ENCODE results near the gene SFXN1. TPM values are rescaled to one million over a fixed set of nuclear protein-coding genes. Genes with fewer than 3 reads are reported as not detected.
A peak's percentile ranks its signal among the peaks of the same experiment; 100 is the strongest.
"Not testable (repeated sequence)": the region's sequence is repeated elsewhere in the genome, so short reads cannot be mapped to it uniquely, and the experiment has no call there.

The SFXN1 gene, protein sequence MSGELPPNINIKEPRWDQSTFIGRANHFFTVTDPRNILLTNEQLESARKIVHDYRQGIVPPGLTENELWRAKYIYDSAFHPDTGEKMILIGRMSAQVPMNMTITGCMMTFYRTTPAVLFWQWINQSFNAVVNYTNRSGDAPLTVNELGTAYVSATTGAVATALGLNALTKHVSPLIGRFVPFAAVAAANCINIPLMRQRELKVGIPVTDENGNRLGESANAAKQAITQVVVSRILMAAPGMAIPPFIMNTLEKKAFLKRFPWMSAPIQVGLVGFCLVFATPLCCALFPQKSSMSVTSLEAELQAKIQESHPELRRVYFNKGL
- 181 and 187 TPM in 2 replicates for total RNA-seq (2014; rRNA removed; shearing (Covaris generic))

DNA sequence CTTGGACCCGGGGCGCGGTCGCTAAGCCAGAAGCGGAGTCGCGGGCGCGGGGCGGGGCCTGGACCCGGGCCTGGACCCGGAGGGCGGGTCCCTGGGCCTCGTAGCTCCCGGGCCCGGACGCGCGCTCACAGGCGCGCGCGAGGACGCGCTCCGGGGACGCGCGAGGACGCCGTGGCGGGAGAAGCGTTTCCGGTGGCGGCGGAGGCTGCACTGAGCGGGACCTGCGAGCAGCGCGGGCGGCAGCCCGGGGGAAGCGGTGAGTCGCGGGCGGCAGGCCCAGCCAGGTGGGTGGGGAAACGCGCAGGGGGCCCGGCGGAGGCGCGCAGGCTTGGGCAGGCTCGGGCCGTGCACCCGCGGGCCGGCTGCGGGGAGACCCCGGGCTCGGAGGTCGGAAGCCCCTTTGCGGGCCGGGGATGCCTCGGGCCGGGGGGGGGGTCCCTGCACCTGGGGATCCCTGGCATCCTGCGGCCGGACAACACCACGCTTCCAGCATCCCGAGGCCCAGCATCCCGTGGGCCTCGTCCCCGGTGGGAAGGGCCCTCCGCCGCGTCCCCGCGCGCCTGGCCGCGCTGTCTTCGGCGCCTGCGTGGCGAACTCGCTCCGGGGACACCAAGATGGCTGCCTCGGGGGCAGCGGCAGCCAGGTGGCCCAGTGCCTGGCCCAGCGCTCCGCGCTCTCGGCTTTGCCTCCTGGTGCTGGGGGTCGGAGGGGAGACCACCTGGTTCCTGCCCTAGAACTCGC is at the start of gene SFXN1:
Gene SFXN1, plus strand, starts transcription at position 177 of the 741 bp plus-strand sequence. CDS start 13,544 bp downstream, outside the sequence.
- no peaks in the 10 kb centered on the region for H3K9me3 ChIP-seq (replicated peaks)
- DNase-seq: peak; percentile 77 to 86
- H3K27me3 ChIP-seq: no peaks in the 10 kb centered on the region
- H3K36me3 ChIP-seq: peaks cover 33% of the 10 kb centered on the region
- H3K27ac ChIP-seq: peak within 1 kb of the TSS; percentile 76
- H3K4me3 ChIP-seq: peak within 1 kb of the TSS; percentile 86
- H3K4me1 ChIP-seq: peaks cover 5% of the 10 kb centered on the region; the same call in 1 of the 2 replicates

DNA sequence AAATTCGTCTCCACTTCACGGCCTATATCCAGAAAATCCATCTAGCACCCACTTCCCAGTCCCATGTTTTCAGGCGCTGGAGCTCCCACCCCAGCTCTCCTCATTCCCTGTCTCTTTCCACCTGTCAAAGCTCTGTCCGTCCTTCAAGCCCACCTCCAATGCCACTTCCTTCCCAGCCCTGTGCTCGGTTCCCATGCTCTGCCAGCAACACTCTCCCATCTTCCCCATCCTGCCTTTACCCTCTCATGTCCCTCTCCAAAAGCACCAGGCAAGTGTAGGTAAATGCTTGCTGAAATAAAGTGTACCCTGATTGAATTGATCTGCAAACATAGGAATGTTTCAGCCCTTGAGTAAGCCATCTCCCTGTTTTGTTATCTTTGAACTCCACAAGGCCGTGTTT is 43.6 kb upstream of the SFXN1 start:
- H3K4me3 ChIP-seq: no peak overlapping the region
- no peaks in the 10 kb centered on the region for H3K36me3 ChIP-seq
- H3K27me3 ChIP-seq: no peaks in the 10 kb centered on the region
- DNase-seq: no peak
- H3K4me1 ChIP-seq: 0 out of 2 replicates have a peak, but pooled peaks cover 4% of the 10 kb centered on the region
- H3K27ac ChIP-seq: no peak overlapping the region
- no peaks in the 10 kb centered on the region for H3K9me3 ChIP-seq (replicated peaks)

DNA sequence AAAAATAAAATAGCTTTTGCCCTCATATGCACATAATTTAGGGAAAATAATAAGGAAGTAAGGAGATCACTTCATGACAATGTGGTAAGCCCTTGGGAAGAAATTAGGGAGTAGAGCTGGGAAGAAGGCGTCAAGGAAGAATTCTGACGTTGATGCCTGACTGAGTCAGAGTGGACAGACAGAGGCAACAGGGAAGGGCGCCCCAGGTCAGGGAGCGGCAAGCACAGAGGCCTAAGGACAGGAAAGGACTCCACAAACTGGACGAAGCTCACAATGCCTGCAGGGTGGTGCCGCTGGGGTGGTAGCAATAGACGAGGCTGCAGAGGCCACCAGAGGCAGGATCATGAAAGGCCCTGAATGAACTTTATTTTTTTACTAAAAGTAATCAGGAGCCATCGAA is 42.0 kb upstream of the SFXN1 start:
- no peak overlapping the region for H3K27ac ChIP-seq
- no peaks in the 10 kb centered on the region for H3K36me3 ChIP-seq
- H3K4me3 ChIP-seq: no peak overlapping the region
- no peaks in the 10 kb centered on the region for H3K27me3 ChIP-seq
- no peak for DNase-seq
- H3K9me3 ChIP-seq (replicated peaks): no peaks in the 10 kb centered on the region
- H3K4me1 ChIP-seq: 0 out of 2 replicates have a peak, but pooled peaks cover 4% of the 10 kb centered on the region

DNA sequence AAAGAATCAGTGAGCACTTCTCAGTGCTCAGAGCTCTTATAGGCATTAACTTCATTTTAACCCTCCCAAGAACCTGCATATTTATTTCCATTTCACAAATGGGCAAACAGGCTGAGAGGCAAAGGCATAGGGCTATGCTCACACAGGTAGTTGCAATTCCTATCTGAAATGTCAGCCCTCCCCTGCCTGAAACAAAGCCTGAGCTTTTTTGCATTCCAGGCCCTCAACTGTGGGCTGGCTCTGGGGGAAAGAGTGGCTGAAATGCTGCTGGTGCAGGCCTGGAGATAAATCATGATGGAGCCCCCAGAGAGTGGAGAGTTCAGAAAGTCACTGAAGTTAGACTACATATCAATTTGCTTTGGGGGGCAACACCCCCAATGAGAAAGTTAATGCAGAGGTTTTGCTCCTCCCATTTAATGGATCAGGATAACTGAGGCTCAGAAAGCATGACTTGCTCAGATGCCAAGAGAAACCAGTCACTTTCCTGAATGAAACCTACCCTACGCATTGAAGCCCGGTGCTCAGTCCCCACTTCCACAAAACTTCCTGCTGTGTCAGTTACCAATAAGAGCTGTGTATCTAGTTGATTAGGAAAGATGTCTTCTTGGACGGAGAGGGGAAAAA is 40.0 kb upstream of the SFXN1 start:
- H3K27me3 ChIP-seq: no peaks in the 10 kb centered on the region
- H3K27ac ChIP-seq: no peak overlapping the region
- no peak for DNase-seq
- H3K4me3 ChIP-seq: no peak overlapping the region
- no peaks in the 10 kb centered on the region for H3K9me3 ChIP-seq (replicated peaks)
- 0 out of 2 replicates have a peak, but pooled peaks cover 4% of the 10 kb centered on the region for H3K4me1 ChIP-seq
- no peaks in the 10 kb centered on the region for H3K36me3 ChIP-seq

DNA sequence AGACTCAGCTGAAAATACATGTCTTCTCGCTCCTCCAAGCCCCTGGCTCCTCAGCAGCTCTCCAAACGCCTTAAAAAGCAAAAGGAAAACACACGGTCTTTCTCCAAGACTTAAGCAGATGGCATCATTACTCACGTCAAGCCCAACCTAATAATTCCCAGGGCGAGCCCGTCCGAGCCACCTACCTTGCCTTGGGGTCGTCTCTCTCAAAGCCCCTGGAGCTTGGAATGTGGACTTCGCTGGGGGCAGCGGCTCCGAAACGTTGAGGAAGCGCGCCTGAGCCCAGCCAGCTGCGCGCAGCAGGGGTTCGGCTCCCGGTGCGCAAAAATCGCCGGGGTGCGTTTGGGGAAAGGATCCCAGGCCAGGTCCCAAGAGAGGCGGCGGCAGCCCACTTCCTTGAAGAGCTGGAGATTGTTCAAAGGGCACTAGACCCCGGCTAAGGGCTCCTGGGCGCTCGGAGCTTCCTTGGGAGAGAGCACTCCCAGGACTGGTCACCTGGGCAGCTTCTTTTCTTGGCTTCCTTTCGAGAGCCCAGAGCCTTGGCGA is 34.8 kb upstream of the SFXN1 start:
- Histone ChIP-seq H3K27ac (no peak overlapping the region), H3K4me3 (no peak overlapping the region), H3K4me1 (peaks cover 21% of the 10 kb centered on the region), H3K9me3 (replicated peaks) (no peaks in the 10 kb centered on the region), H3K27me3 (no peaks in the 10 kb centered on the region), H3K36me3 (no peaks in the 10 kb centered on the region)
- no peak for DNase-seq

DNA sequence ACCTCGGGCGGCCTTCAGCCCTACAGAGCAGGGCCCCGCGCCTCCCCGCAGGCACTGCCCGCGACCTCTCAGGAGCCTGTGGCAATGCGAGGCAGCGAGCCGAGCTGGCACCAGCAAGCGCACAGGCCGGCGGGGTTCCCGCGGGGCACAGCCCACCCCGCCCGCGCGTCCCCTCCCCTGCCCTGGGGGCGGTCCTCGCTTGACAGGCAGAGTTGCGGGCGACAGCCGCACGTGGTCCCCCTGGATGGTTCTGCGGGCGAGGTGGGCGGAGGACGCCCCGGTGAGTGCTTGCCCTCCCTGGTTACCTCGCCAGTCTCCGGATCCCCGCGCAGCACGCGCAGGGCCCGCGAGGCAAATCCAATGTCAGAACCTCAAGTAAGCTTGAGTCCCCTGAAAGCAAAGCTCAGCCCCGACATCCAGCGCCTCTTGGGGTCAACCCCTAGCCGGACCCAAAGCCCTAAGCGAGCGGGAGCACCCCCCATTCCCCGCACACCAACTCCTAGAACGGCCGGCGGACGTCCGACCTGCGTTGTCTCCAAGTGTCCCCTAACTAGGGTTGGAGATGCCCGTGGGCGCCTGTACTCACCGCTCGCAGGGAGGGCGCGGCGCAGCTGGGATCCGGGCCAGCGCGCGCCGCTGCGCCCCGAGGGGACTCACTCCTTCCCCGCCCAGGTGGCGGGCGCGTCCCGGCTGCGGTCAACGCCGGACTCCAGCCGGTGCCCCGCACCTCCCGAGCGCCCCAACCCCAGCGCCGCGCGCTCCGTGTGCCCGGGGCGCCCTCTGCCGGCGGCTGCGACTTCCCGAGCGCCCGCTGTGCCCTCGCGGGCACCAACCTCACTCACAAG is 34.1 kb upstream of the SFXN1 start, which contains the start of gene DRD1:
Gene DRD1, minus strand, starts transcription at position 123 of the 845 bp plus-strand sequence. CDS start 1,083 bp downstream, outside the sequence.
- Histone ChIP-seq H3K4me3 (no peak within 1 kb of the TSS), H3K4me1 (peaks cover 23% of the 10 kb centered on the region), H3K9me3 (replicated peaks) (no peaks in the 10 kb centered on the region), H3K27ac (no peak within 1 kb of the TSS), H3K36me3 (no peaks in the 10 kb centered on the region), H3K27me3 (no peaks in the 10 kb centered on the region)
- DNase-seq: no peak

DNA sequence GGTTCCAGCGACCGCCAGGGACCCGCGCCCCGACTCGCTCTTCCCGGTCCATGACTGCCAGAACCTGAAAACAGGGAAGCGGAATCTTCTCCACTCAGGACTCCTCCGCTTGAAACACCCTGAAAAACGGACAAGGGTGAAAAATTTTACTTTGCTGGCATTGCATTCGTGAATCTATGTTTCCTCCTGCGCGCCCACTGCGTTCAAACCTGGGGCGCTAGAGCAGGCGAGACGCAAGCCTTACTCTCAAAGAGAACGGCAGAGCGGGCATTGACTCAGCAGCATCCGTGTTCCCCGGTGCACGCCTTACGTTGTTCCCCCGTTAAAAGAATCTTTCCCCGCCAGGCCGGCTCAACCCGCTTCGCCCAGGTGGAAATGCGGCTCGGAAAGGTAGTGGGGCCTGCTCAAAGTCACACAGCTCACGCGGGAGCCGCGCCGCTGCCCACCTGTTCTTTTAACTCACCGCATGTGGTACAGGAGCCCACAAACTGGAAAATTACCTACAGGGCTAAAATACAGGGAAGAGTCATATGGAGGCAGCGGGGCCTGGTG is 33.4 kb upstream of the SFXN1 start:
- no peak overlapping the region for H3K4me3 ChIP-seq
- H3K27ac ChIP-seq: no peak overlapping the region
- H3K4me1 ChIP-seq: peaks cover 23% of the 10 kb centered on the region
- no peak for DNase-seq
- H3K27me3 ChIP-seq: no peaks in the 10 kb centered on the region
- no peaks in the 10 kb centered on the region for H3K36me3 ChIP-seq
- no peaks in the 10 kb centered on the region for H3K9me3 ChIP-seq (replicated peaks)

DNA sequence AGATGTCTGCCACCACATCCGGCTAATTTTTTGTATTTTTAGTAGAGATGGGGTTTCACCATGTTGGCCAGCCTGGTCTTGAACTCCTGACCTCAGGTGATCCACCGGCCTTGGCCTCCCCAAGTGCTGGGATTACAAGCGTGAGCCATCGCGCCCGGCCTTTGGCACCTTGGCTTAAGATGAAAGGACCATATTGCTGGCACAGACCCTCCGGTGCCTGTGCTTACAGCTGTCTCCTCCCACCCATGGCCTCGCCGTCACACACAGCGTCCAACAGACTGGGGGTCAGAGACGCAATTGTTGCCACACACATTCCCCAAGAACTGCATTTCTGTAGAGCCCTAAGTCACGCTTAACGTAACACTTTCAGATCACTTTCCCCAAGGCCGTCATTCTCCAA is 32.0 kb upstream of the SFXN1 start:
- peaks cover 23% of the 10 kb centered on the region for H3K4me1 ChIP-seq
- not testable (repeated sequence) for H3K4me3 ChIP-seq; H3K27me3 ChIP-seq; H3K36me3 ChIP-seq; H3K9me3 ChIP-seq (replicated peaks); H3K27ac ChIP-seq; DNase-seq

DNA sequence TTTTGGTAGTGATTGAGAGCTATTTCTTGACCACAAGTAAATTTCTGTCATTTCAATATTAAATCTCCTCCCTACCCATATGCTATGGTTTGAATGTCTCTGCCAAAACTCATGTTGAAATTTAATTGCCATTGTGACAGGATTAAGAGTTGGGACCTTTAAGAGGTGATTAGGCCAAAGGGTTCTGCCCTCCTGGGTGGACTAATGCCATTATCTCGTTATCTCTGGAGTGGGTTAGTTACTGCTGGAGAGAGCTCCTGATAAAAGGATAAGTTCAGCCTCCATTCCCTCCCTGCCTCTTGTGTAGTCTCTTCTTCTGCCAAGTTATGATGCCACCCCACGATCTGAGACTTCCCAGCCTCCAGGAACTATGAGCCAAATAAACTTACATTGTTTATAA is 30.8 kb upstream of the SFXN1 start:
- H3K4me3 ChIP-seq: no peak overlapping the region
- peak overlapping the region; percentile 36 for H3K27ac ChIP-seq
- peaks cover 23% of the 10 kb centered on the region for H3K4me1 ChIP-seq
- no peaks in the 10 kb centered on the region for H3K9me3 ChIP-seq (replicated peaks)
- DNase-seq: no peak
- H3K27me3 ChIP-seq: no peaks in the 10 kb centered on the region
- no peaks in the 10 kb centered on the region for H3K36me3 ChIP-seq

DNA sequence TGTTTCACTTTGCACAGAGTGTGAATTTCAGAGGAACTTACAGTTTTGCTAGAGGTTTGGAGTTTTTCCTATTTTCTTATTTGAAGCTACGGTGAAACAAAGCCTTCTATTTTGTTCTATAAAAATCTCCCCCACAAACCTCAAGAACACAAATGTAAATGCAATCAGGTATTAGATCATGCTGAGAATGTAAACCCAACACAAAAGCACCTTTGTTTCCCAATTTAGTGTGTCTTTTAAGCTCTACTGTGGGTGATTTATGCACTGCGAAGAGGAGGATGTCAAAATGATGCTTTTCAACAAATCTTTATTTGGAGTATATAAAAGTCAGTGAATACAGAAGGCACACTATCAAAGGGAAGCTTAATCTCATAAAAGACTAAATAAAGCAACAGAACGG is 30.1 kb upstream of the SFXN1 start:
- peak in 1 of 2 experiments; percentile 64 for DNase-seq
- H3K36me3 ChIP-seq: no peaks in the 10 kb centered on the region
- H3K4me3 ChIP-seq: no peak overlapping the region
- no peaks in the 10 kb centered on the region for H3K9me3 ChIP-seq (replicated peaks)
- H3K27ac ChIP-seq: peak overlapping the region; percentile 36
- peaks cover 23% of the 10 kb centered on the region for H3K4me1 ChIP-seq
- H3K27me3 ChIP-seq: no peaks in the 10 kb centered on the region

DNA sequence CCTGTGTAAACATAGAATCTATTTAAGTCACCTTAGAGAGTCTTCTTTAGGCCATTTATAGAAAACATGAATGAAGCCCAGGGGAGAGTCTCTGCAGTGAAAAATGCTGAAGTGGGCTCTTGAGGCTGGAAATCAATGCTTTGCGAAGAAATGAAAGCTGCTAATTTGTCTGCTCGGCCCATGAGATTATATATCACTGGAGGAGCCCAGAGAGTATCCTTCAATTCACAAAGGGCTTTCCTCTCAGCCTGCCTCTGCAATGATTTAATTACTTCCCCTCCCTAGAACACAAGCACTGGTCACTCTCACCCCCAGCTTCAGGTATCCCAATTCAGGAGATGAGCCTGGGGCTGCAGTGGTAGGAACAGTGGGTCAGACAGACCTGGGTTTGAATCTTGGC is 26.2 kb upstream of the SFXN1 start:
- H3K27me3 ChIP-seq: no peaks in the 10 kb centered on the region
- no peak for DNase-seq
- H3K36me3 ChIP-seq: no peaks in the 10 kb centered on the region
- peaks cover 27% of the 10 kb centered on the region for H3K4me1 ChIP-seq
- no peak overlapping the region for H3K4me3 ChIP-seq
- no peaks in the 10 kb centered on the region; the same call in 1 of the 2 replicates for H3K9me3 ChIP-seq (replicated peaks)
- H3K27ac ChIP-seq: no peak overlapping the region

DNA sequence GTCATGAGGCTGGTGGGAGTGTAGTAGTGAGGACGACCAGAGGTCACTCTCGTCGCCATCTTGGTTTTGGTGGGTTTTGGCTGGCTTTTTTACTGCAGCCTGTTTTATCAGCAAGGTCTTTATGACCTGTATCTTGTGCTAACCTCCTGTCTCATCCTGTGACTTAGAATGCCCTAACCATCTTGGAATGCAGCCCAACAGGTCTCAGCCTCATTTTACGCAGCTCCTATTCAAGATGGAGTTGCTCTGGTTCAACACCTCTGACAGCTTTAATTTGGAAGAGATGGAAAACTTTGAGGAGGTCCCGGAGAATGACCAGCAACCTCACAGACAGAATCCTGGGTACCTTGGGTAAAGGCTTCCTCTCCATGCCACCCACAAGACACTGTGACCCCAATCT is 24.0 kb upstream of the SFXN1 start:
- DNase-seq; H3K9me3 ChIP-seq (replicated peaks); H3K36me3 ChIP-seq; H3K27me3 ChIP-seq; H3K4me3 ChIP-seq; H3K27ac ChIP-seq: not testable (repeated sequence)
- H3K4me1 ChIP-seq: peaks cover 18% of the 10 kb centered on the region

DNA sequence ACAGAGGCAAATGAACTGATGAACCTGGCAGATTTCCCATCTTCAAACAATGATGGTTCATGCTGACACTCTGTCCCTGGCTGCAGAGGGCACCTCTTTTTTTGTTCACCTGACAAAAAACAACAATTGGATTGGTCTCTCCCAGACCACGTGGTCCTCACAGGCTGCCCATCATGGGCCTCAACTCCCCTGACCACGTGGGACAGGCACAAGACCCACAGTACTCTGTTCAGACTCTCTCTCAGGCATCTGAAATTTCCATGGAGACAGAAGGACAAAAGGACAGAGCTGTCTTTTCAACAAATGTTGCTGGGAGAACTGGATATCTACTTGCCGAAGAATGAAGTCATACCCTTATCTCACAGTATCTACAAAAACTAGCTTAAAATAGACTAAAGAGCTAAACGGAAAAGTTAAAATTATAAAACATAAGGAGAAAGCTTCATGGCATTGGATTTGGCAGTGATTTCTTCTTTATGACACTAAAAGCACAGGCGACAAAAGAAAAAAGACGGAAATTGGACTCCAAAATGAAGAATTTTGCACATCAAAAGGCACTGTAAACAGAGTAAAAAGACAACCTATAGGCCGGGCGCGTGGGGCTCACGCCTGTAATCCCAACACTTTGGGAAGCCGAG is 22.1 kb upstream of the SFXN1 start:
- no peak for DNase-seq
- Histone ChIP-seq H3K36me3 (no peaks in the 10 kb centered on the region), H3K4me3 (no peak overlapping the region), H3K9me3 (replicated peaks) (no peaks in the 10 kb centered on the region; the same call in 1 of the 2 replicates), H3K4me1 (peaks cover 18% of the 10 kb centered on the region), H3K27me3 (no peaks in the 10 kb centered on the region), H3K27ac (no peak overlapping the region)

Measured in SJCRH30 (cell line).